ENCODE data around the gene RAPH1. TPM values are rescaled to one million over a fixed set of nuclear protein-coding genes. Genes with fewer than 3 reads are reported as not detected.

RAPH1 gene
- total and polyA plus RNA-seq, 9 of the 15 experiments (the other 6 are each of a cell fraction or from before 2014, with no cell fraction given) = 0.07 to 0.71 (median 0.27) TPM

DNA sequence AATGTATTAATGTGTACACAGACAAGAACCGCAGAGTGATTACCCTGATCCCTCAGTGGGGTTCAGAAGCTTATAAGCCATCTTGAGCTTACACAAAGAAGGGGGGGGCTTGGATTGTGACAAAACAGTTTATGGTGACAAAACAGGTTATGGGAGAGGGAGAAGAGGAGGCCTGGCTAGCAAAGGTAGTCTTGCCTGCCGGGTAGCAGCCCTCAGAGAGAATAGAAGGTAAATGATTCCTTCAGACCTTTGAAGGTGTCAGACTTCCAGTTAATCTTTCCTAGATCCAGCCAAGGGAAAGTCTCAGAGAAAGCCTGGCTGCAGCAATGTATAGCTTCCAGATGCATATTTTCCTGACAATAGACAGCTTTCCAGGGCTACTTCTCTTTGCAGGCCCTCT lies 44.6 kb upstream of the RAPH1 start (continued):
- no peak for TF ChIP-seq WHSC1 (IDR thresholded peaks at IDR 0.05; ENCODE audit: low read length)
- TF ChIP-seq, protein P1, sequence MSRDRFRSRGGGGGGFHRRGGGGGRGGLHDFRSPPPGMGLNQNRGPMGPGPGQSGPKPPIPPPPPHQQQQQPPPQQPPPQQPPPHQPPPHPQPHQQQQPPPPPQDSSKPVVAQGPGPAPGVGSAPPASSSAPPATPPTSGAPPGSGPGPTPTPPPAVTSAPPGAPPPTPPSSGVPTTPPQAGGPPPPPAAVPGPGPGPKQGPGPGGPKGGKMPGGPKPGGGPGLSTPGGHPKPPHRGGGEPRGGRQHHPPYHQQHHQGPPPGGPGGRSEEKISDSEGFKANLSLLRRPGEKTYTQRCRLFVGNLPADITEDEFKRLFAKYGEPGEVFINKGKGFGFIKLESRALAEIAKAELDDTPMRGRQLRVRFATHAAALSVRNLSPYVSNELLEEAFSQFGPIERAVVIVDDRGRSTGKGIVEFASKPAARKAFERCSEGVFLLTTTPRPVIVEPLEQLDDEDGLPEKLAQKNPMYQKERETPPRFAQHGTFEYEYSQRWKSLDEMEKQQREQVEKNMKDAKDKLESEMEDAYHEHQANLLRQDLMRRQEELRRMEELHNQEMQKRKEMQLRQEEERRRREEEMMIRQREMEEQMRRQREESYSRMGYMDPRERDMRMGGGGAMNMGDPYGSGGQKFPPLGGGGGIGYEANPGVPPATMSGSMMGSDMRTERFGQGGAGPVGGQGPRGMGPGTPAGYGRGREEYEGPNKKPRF (IDR thresholded peaks at IDR 0.05; ENCODE audit: low read depth, low read length) = no peak
- no peak for TF ChIP-seq NUFIP1 (IDR thresholded peaks at IDR 0.05; ENCODE audit: partially characterized antibody)

DNA sequence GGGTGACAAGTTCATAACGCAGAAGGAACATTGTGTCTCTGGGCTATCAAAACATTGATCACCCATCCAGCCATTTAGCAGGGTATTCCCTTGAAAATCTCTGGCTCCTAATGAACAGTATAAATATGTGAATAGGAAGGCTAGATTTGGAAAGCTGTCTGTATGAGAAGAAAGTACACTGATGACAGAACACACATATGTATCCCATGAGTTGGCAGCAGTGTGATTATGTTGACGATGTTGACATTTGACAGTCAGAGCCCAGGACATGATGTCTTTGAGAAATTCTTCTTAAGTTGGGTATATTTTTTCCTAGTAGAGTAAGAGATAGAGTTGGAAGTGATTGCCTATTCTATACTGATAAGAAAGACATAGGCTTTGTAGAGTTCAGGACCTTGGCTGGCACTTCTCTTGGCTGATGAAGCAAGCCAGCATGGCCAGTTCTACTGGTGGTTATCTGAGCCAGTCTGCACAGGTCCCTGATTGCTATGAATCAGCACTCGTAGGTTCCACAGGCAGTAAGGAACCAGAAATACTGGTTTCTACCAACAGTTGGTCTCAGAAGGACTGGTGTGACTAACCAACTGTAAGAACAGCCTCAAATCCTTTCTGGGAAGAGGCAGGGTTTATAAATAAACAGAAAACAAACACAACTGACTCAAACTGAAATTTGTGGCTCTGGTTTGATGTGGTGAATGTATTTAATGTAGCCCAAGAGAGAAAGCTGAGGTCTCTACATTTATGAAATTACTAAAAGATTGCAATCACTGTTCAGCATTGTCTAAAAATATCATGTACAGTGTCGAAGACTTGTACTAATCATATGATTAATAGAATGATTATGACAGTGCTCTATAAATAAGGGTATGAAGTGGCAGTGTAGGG lies 43.9 kb upstream of the RAPH1 start:
- intact Hi-C loops (cut with micrococcal nuclease) (no loop called here), in situ Hi-C loops (cut with MboI) (no loop called here)
- no peak overlapping the region for H3K27ac ChIP-seq (ENCODE audit: extremely low read depth, low read depth, low read length)
- BruUV-seq (replicated peaks) = no TSS peak
- no peak overlapping the region for H2AFZ ChIP-seq (ENCODE audit: low read depth, low read length)
- no peak for ATAC-seq
- 0% methylated on average over 2 of the region's 4 CpGs for WGBS (ENCODE audit: insufficient coverage, low coverage, missing lambda C conversion rate)
- CTCF ChIA-PET (ENCODE audit: low intra/inter-chr PET ratio) = no interaction called here
- no peak for DNase-seq (ENCODE audit: extremely low read depth in 1 of 4, low spot score in 3 of 4)
- H3K36me3 ChIP-seq (ENCODE audit: control insufficient read depth, insufficient read depth, low read length) = no peaks in the 10 kb centered on the region
- H3K4me2 ChIP-seq (ENCODE audit: insufficient read depth, low read length) = no peak overlapping the region
- H3K4me3 ChIP-seq = no peak overlapping the region
- POLR2A ChIA-PET = no interaction called here
- H3K9me3 ChIP-seq (replicated peaks; ENCODE audit: control insufficient read depth, insufficient read depth, low read depth, low read length) = no peaks in the 10 kb centered on the region
- no peaks in the 10 kb centered on the region for H3K79me2 ChIP-seq (ENCODE audit: control insufficient read depth, insufficient read depth, low read length)
- H4K20me1 ChIP-seq (replicated peaks; ENCODE audit: control insufficient read depth, insufficient read depth, low read length) = no peaks in the 10 kb centered on the region
- no peaks in the 10 kb centered on the region for H3K4me1 ChIP-seq (replicated peaks in 1 of 2; ENCODE audit: control insufficient read depth in 2 of 2, insufficient read depth in 2 of 2, low read length in 2 of 2)
- H3K9me1 ChIP-seq (ENCODE audit: control insufficient read depth, insufficient read depth, low read length) = no peaks in the 10 kb centered on the region
- no peak for FAIRE-seq
- TF ChIP-seq ZNF347 (CRISPR knock-in tag; IDR thresholded peaks at IDR 0.05; ENCODE audit: low read depth) (no peak), TEAD1 (CRISPR knock-in tag; IDR thresholded peaks at IDR 0.05) (no peak), POLR2AphosphoS5 (IDR thresholded peaks at IDR 0.05; ENCODE audit: control insufficient read depth, insufficient read depth, low read depth, low read length) (no peak), ZNF232 (CRISPR knock-in tag; IDR thresholded peaks at IDR 0.05) (no peak), SP2 (IDR thresholded peaks at IDR 0.05; ENCODE audit: extremely low read depth, low read depth, low read length, poor library complexity, severe bottlenecking) (no peak), ELF4 (CRISPR knock-in tag; IDR thresholded peaks at IDR 0.05) (no peak), LCOR (CRISPR knock-in tag; IDR thresholded peaks at IDR 0.05) (no peak), ZNF57 (CRISPR knock-in tag; IDR thresholded peaks at IDR 0.05) (no peak), XRCC3 (IDR thresholded peaks at IDR 0.05) (no peak)
- TF ChIP-seq, protein P2, sequence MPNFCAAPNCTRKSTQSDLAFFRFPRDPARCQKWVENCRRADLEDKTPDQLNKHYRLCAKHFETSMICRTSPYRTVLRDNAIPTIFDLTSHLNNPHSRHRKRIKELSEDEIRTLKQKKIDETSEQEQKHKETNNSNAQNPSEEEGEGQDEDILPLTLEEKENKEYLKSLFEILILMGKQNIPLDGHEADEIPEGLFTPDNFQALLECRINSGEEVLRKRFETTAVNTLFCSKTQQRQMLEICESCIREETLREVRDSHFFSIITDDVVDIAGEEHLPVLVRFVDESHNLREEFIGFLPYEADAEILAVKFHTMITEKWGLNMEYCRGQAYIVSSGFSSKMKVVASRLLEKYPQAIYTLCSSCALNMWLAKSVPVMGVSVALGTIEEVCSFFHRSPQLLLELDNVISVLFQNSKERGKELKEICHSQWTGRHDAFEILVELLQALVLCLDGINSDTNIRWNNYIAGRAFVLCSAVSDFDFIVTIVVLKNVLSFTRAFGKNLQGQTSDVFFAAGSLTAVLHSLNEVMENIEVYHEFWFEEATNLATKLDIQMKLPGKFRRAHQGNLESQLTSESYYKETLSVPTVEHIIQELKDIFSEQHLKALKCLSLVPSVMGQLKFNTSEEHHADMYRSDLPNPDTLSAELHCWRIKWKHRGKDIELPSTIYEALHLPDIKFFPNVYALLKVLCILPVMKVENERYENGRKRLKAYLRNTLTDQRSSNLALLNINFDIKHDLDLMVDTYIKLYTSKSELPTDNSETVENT (CRISPR knock-in tag; IDR thresholded peaks at IDR 0.05) = no peak
- H3K9ac ChIP-seq (ENCODE audit: insufficient read depth in 1 of 2, low read depth in 2 of 2, low read length in 2 of 2) = no peak overlapping the region
- H3K27me3 ChIP-seq (ENCODE audit: control insufficient read depth in 2 of 2, insufficient read depth in 2 of 2, low read length in 2 of 2) = peaks cover 0 to 7% of the 10 kb centered on the region in 2 experiments; a peak in 2 of 5 replicates

All from K562 (cell line).